CD4-positive, alpha-beta T cell treated with Interleukin-1 beta for 1 hour (primary cell): ENCODE data around the gene EFCAB6.

Experiments
- DNase-seq, 2 donors: peaks; one replicate each; pipeline ENCODE4 v3.0.0-alpha.2; 2020 to 2022

EFCAB6 gene

GRCh38 chr22:43812890-43813289 lies 785 bp upstream of the EFCAB6 start:
- DNase-seq: no peak

- no peak for DNase-seq
Measured at GRCh38 chr22:43811777-43812148, 342 bp downstream of the EFCAB6 start.

GRCh38 chr22:43802897-43803495 lies 9.1 kb downstream of the EFCAB6 start:
- DNase-seq: no peak

GRCh38 chr22:43800970-43801369 lies 11.1 kb downstream of the EFCAB6 start:
- DNase-seq: no peak

- DNase-seq: no peak
Measured at GRCh38 chr22:43798492-43798891, 13.6 kb downstream of the EFCAB6 start.

- no peak for DNase-seq
Measured at GRCh38 chr22:43796567-43796966, 15.5 kb downstream of the EFCAB6 start.

- DNase-seq: no peak
Measured at GRCh38 chr22:43795320-43795719, 16.8 kb downstream of the EFCAB6 start.

- DNase-seq: no peak
Measured at GRCh38 chr22:43792905-43793304, 19.2 kb downstream of the EFCAB6 start.

GRCh38 chr22:43789452-43789851 lies 22.7 kb downstream of the EFCAB6 start:
- no peak for DNase-seq

- no peak for DNase-seq
Measured at GRCh38 chr22:43783777-43784176, 28.3 kb downstream of the EFCAB6 start.

GRCh38 chr22:43782448-43782847 lies 29.7 kb downstream of the EFCAB6 start:
- no peak for DNase-seq

GRCh38 chr22:43777286-43777685 lies 34.8 kb downstream of the EFCAB6 start:
- DNase-seq: no peak

- no peak for DNase-seq
Measured at GRCh38 chr22:43776081-43776670, 35.9 kb downstream of the EFCAB6 start.

- DNase-seq: no peak
Measured at GRCh38 chr22:43774318-43774915, 37.7 kb downstream of the EFCAB6 start.

GRCh38 chr22:43772831-43773230 lies 39.3 kb downstream of the EFCAB6 start:
- no peak for DNase-seq

- DNase-seq: no peak
Measured at GRCh38 chr22:43755452-43755851, 56.7 kb downstream of the EFCAB6 start.

- DNase-seq: no peak
Measured at GRCh38 chr22:43755011-43755410, 57.1 kb downstream of the EFCAB6 start.

GRCh38 chr22:43754176-43754575 lies 57.9 kb downstream of the EFCAB6 start:
- DNase-seq: no peak

- DNase-seq: no peak
Measured at GRCh38 chr22:43753688-43754087, 58.4 kb downstream of the EFCAB6 start.

GRCh38 chr22:43750751-43751150 lies 61.4 kb downstream of the EFCAB6 start:
- DNase-seq: no peak

- no peak for DNase-seq
Measured at GRCh38 chr22:43749473-43749872, 62.6 kb downstream of the EFCAB6 start.

- no peak for DNase-seq
Measured at GRCh38 chr22:43747877-43748276, 64.2 kb downstream of the EFCAB6 start.

GRCh38 chr22:43747058-43747457 lies 65.0 kb downstream of the EFCAB6 start:
- no peak for DNase-seq

GRCh38 chr22:43745783-43746356 lies 66.2 kb downstream of the EFCAB6 start:
- no peak for DNase-seq

GRCh38 chr22:43745411-43745770 lies 66.7 kb downstream of the EFCAB6 start:
- DNase-seq: no peak
